HL-60 (cell line): ENCODE results near the gene ZNF814.

Source experiments
- POLR2AphosphoS5 ChIP-seq: IDR thresholded peaks from 2 replicates; pipeline ENCODE4 v1.6.1; 2012; ENCODE audit warnings: low read depth
- TF ChIP-seq, protein P1 (sequence below): IDR thresholded peaks from one replicate; pipeline ENCODE4 v1.5.1; 2011; ENCODE audit warnings: low read length, control low read depth, inconsistent platforms; ENCODE audit not compliant: insufficient read depth

DNA sequence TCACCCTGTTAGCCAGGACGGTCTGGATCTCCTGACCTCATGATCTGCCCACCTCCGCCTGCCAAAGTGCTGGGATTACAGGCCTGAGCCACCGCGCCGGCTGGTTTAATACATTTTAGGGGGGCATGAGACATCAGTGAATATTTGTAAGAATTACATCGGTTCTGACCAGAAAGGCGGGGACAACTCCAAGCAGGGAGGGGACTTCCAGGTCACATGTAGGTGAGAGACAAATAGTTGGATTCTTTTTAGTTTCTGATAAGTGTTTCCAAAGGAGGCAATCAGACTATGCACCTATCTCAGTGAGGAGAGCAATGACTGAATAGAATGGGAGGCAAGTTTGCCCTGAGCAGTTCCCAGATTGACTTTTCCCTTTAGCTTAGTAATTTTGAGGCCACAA is 70.5 kb downstream of the ZNF814 start:
- TF ChIP-seq, protein P1, sequence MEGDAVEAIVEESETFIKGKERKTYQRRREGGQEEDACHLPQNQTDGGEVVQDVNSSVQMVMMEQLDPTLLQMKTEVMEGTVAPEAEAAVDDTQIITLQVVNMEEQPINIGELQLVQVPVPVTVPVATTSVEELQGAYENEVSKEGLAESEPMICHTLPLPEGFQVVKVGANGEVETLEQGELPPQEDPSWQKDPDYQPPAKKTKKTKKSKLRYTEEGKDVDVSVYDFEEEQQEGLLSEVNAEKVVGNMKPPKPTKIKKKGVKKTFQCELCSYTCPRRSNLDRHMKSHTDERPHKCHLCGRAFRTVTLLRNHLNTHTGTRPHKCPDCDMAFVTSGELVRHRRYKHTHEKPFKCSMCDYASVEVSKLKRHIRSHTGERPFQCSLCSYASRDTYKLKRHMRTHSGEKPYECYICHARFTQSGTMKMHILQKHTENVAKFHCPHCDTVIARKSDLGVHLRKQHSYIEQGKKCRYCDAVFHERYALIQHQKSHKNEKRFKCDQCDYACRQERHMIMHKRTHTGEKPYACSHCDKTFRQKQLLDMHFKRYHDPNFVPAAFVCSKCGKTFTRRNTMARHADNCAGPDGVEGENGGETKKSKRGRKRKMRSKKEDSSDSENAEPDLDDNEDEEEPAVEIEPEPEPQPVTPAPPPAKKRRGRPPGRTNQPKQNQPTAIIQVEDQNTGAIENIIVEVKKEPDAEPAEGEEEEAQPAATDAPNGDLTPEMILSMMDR: no peak
- TF ChIP-seq POLR2AphosphoS5: no peak
